Activated CD4-positive, alpha-beta T cell treated with anti-CD3 and anti-CD28 coated beads, Interleukin-2, amount 50 U/mL, for 4 hours (primary cell): ENCODE measurements around the gene PIGN.

Experiments
- DNase-seq, 2 experiments: peaks; one replicate each; pipeline ENCODE4 v3.0.0-alpha.2; 2020

Gene PIGN

DNA sequence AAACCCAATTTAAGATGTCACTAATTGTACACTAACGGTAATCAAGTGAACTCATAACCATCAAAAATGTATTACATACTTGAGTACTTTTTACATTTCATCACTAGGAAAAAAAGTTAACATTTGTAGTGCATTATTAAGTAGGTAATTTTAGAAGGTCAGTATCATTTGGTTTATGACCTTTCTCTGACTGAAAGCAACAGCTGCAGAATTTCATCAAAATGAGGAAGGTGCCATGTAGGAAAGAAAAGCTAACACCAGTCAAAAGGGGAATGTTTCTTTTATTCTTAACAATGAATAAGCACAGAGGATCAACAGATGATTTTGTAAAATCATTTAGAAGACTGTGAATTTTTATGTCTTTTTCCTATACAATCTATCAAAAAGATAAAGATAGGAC lies 79.0 kb downstream of the PIGN start:
- no peak for DNase-seq

GRCh38 chr18:62106271-62106670 lies 80.6 kb downstream of the PIGN start:
- no peak for DNase-seq

GRCh38 chr18:62105376-62105775 lies 81.5 kb downstream of the PIGN start:
- DNase-seq: no peak

DNA sequence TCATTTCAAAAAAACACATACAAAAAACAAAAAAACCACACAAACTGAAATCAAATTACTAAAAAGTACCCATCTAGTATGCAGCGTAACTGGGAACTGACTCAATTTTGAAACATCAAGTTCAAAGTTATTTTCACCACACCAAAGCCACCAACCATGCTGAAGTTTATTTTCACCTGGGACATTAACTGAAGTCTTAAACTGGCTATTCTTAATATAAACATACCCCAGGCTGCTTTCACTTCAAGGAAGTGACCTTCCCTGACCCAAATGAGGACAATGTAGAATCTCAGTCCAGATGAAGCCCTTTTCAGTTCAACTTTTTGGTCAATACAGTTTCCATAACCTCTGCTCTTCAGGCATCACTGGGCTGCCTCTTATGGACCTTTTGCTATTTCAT lies 84.6 kb downstream of the PIGN start:
- DNase-seq: no peak

GRCh38 chr18:62101321-62101721 lies 85.5 kb downstream of the PIGN start:
- no peak for DNase-seq

- DNase-seq: no peak
Observed at GRCh38 chr18:62098960-62099359, 87.9 kb downstream of the PIGN start.

GRCh38 chr18:62097698-62098097 lies 89.2 kb downstream of the PIGN start:
- no peak for DNase-seq

- DNase-seq: no peak
Observed at GRCh38 chr18:62091487-62092120, 95.3 kb downstream of the PIGN start.

GRCh38 chr18:62089174-62089573 lies 97.7 kb downstream of the PIGN start:
- no peak for DNase-seq

DNA sequence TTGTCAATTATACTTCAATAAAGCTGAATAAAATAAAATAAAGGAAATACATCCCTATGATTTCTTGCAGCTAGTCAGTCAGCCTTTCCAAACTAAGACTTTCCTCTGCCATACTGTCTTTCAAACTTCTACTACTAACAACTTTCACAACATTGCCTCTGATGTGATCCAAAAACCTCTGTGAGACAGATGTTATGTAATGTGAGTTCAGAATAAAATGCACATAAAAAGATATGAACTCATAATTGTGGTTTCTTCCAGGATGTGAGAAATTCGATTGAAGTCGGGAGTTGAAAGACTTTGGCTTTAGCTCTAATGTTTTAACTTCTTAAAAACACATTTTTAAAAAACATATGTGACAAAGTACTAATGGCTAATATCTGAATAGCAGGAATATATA lies 98.7 kb downstream of the PIGN start:
- DNase-seq: no peak

DNA sequence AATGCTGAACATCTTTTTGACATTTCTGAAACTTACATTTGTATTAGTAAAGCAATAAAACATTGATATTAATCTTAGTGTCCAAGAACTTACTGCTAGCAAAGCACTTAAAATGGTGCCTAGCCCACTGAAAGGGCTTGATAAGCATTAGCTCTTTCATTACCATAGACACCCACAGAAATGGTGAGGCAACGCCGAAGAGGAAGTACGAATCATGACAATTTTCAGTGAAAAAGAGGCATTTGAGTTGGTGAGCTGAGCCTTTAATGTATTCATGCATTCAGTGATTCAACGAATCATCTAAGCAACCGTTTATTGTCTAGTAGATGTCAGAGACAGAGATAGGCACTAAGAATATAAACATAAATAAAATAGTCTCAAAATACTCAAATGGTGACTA lies 101.1 kb downstream of the PIGN start:
- DNase-seq: no peak

GRCh38 chr18:62081761-62082294 lies 105.0 kb downstream of the PIGN start:
- DNase-seq: no peak

- DNase-seq: no peak
Observed at GRCh38 chr18:62081248-62081647, 105.6 kb downstream of the PIGN start.

- DNase-seq: no peak
Observed at GRCh38 chr18:62080172-62080900, 106.5 kb downstream of the PIGN start.

GRCh38 chr18:62073461-62074281 lies 113.2 kb downstream of the PIGN start:
- DNase-seq: no peak

- DNase-seq: no peak
Observed at GRCh38 chr18:62072370-62072769, 114.5 kb downstream of the PIGN start.

GRCh38 chr18:62071071-62071470 lies 115.8 kb downstream of the PIGN start:
- DNase-seq: no peak

GRCh38 chr18:62070302-62070701 lies 116.6 kb downstream of the PIGN start:
- DNase-seq: no peak

DNA sequence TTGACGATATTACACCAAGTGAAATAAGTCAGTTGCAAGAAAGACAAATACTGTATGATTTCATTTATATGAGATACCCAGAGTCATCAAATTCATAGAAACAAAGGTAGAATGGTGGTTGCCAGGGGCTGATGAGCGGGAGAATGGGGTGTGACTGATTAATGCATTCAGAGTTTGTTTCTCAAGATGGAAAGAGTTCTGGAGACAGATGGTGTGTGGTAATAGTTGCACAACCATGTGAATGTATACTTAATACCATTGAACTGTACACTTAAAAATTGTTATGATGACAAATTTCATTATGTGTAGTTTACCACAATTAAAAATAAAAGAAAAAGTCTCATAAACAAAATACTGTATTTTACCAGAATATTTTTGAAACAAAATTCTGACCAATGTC lies 117.3 kb downstream of the PIGN start:
- DNase-seq: no peak

DNA sequence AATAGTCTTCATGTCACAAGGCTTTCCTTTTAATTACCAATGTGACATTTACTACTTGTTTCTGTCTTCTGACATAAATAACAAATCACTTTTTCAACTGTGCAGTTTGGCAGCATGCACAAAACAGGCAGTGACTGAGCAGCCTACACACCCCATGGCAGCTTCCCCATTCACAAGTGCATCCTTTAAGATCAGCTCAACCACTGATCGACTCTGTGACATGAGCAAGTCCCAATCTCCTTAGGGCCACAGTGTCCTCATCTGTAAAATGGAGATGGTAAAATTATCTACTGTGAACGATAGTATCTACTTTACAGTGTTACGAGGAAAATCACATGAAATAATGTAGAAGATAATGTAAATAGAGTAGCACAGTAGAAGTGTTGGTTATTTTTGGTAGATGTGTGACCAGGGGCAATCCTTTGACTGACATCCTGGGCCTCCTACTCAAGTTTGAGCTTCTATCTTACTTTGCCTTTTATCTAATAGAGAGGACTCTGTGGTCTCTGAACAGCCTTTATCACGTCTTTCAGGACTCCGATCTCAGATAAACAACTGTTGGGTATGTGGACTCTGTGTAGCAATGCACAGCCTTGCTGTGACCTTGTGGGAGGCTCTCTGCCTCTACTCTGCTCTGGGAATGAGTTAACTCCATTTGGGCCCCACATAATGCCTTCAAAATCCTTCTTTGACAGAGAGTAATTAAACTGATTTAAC lies 120.6 kb downstream of the PIGN start:
- no peak for DNase-seq

DNA sequence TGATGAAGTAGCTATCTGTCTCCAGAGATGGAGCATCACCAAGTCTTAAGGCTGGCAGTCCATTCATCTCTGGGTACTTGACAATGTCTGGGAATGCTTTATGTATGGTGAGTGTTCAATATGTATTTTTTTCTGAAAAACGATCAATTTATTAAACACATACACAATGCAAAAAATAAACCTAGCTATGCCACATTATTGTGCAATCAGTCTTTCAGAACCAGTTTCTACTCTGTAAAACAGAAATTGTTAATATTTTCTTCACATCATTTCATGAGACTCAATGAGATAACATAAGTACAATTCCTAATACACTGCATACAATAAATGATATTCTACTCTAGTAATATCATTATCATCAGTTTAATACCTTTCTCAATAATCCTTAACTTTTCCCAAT lies 122.5 kb downstream of the PIGN start:
- DNase-seq: no peak

- DNase-seq: no peak
Observed at GRCh38 chr18:62061821-62062478, 124.9 kb downstream of the PIGN start.
